Endothelial cell of umbilical vein (primary cell): ENCODE results near the gene COL16A1. TPM values are rescaled to one million over a fixed set of nuclear protein-coding genes. Genes with fewer than 3 reads are reported as not detected.
A peak's percentile ranks its signal among the peaks of the same experiment; 100 is the strongest.

ENCODE experiments used
- BruUV-seq: library from RNA; stranded (reverse); fragments of 400-500 nt; replicated peaks from 2 replicates; lab custom pipeline; 2021; lab: Mats Ljungman, UMichigan
- CTCF ChIA-PET: fragments of 300-600, 350-600 bp; sonication (Branson Sonifier 250); formaldehyde crosslinking; loops from one replicate; lab custom pipeline; 2021; ENCODE audit warnings: antibody characterized with exemption, inconsistent platforms; lab: Charles Lee
- POLR2A ChIA-PET: fragments of 300-600, 350-600 bp; sonication (Branson Sonifier 250); formaldehyde crosslinking; loops from one replicate; lab custom pipeline; 2021; ENCODE audit warnings: antibody characterized with exemption, inconsistent platforms; lab: Charles Lee
- DNase-seq: peaks from one replicate; pipeline ENCODE4 v3.0.0-alpha.2; 2011; ENCODE audit warnings: low read depth, low spot score
- FAIRE-seq: peaks from 2 replicates; lab custom pipeline; 2011; peaks lifted over from hg19 to GRCh38; lab: Jason Lieb, UNC
- H2AFZ ChIP-seq: 2 replicates; pipeline ENCODE4 v1.6.0; 2012; ENCODE audit warnings: low read depth, low read length, control low read depth, inconsistent platforms
- H3K27ac ChIP-seq: 2 replicates; pipeline ENCODE4 v1.5.1; 2011; ENCODE audit warnings: low read depth, mild to moderate bottlenecking, control low read depth, low read length, moderate library complexity; ENCODE audit not compliant: insufficient read depth
- H3K27me3 ChIP-seq, 2 experiments: 2 replicates each; pipeline versions ENCODE4 v1.6.0 to v1.6.1; 2011; ENCODE audit warnings: low read length in 2 of 2, mixed read lengths in 1 of 2; ENCODE audit not compliant: control insufficient read depth in 2 of 2, insufficient read depth in 2 of 2
- H3K36me3 ChIP-seq, 2 experiments: 2 replicates in 1 of 2; 3 replicates in 1 of 2; pipeline ENCODE4 v1.5.1; 2011; ENCODE audit warnings: low read length in 2 of 2, mild to moderate bottlenecking in 1 of 2, moderate library complexity in 1 of 2; ENCODE audit not compliant: control insufficient read depth in 2 of 2, insufficient read depth in 2 of 2; ENCODE audit errors: extremely low read depth in 1 of 2
- H3K4me1 ChIP-seq: 3 replicates; pipeline ENCODE4 v1.5.1; 2011; ENCODE audit warnings: mild to moderate bottlenecking, low read length; ENCODE audit not compliant: control insufficient read depth, insufficient read depth; ENCODE audit errors: extremely low read depth
- H3K4me2 ChIP-seq: 2 replicates; pipeline ENCODE4 v1.6.1; 2011; ENCODE audit warnings: low read length, control low read depth, mixed read lengths; ENCODE audit not compliant: insufficient read depth
- H3K4me3 ChIP-seq, 3 experiments: fragments of 200-600 bp in 1 of 3; sonication (generic), shearing (Covaris generic) in 1 of 3; replicated peaks in 1 of 3; 2 replicates each; pipeline ENCODE4 v1.5.1; 2011 to 2016; ENCODE audit warnings: control low read depth in 3 of 3, low read length in 3 of 3, mild to moderate bottlenecking in 2 of 3, inconsistent platforms in 1 of 3, low read depth in 1 of 3, moderate library complexity in 1 of 3; ENCODE audit not compliant: insufficient read depth in 1 of 3
- H3K79me2 ChIP-seq: 2 replicates; pipeline ENCODE4 v1.6.0; 2012; ENCODE audit warnings: low read length, inconsistent platforms; ENCODE audit not compliant: control insufficient read depth, insufficient read depth
- H3K9ac ChIP-seq: replicated peaks from 2 replicates; pipeline ENCODE3; 2011; ENCODE audit warnings: low read length, control low read depth; ENCODE audit not compliant: insufficient read depth; ENCODE audit errors: extremely low read depth
- H3K9me1 ChIP-seq: replicated peaks from 3 replicates; pipeline ENCODE4 v1.6.0; 2011; ENCODE audit warnings: mild to moderate bottlenecking, low read length; ENCODE audit not compliant: control insufficient read depth, insufficient read depth; ENCODE audit errors: extremely low read depth
- H3K9me3 ChIP-seq: replicated peaks from 2 replicates; pipeline ENCODE4 v1.5.1; 2012; ENCODE audit warnings: low read length, inconsistent platforms; ENCODE audit not compliant: control insufficient read depth, insufficient read depth
- H4K20me1 ChIP-seq: replicated peaks from 2 replicates; pipeline ENCODE3; 2011; ENCODE audit warnings: mild to moderate bottlenecking, low read length; ENCODE audit not compliant: control insufficient read depth, insufficient read depth; ENCODE audit errors: extremely low read depth
- CTCF ChIP-seq, 2 donors: IDR thresholded peaks; 1 replicate in 1 of 2; 2 replicates in 1 of 2; pipeline ENCODE4 v1.5.1; 2011; ENCODE audit warnings: low read length in 2 of 2, mild to moderate bottlenecking in 2 of 2, moderate library complexity in 2 of 2, control low read depth in 1 of 2, inconsistent platforms in 1 of 2, low read depth in 1 of 2; ENCODE audit not compliant: insufficient read depth in 1 of 2; ENCODE audit errors: extremely low read depth in 1 of 2
- EZH2 ChIP-seq: IDR thresholded peaks from 2 replicates; pipeline ENCODE4 v1.6.1; 2012; ENCODE audit warnings: borderline replicate concordance, low read depth, mild to moderate bottlenecking, moderate library complexity, low read length, inconsistent platforms; ENCODE audit not compliant: severe bottlenecking
- FOS ChIP-seq: IDR thresholded peaks from 2 replicates; pipeline ENCODE4 v1.6.1; 2011; ENCODE audit warnings: mild to moderate bottlenecking, low read length, moderate library complexity, borderline replicate concordance; ENCODE audit not compliant: insufficient read depth
- GATA2 ChIP-seq: IDR thresholded peaks from 2 replicates; pipeline ENCODE4 v1.7.0; 2011; ENCODE audit warnings: low read depth, mild to moderate bottlenecking, moderate library complexity, mixed read lengths, low read length; ENCODE audit not compliant: insufficient read length, insufficient read depth
- JUN ChIP-seq: IDR thresholded peaks from 2 replicates; pipeline ENCODE4 v1.6.1; 2011; ENCODE audit warnings: borderline replicate concordance, low read depth; ENCODE audit not compliant: insufficient read length, insufficient read depth
- MAX ChIP-seq: IDR thresholded peaks from 2 replicates; pipeline ENCODE4 v1.6.1; 2011; ENCODE audit not compliant: insufficient read depth, insufficient read length
- MYC ChIP-seq: IDR thresholded peaks from one replicate; pipeline ENCODE4 v1.6.1; 2011; ENCODE audit warnings: mild to moderate bottlenecking, low read depth, low read length
- POLR2A ChIP-seq: IDR thresholded peaks from 2 replicates; pipeline ENCODE4 v1.6.1; 2012; ENCODE audit warnings: low read depth, mild to moderate bottlenecking, control low read depth, low read length
- POLR2AphosphoS5 ChIP-seq: IDR thresholded peaks from 2 replicates; pipeline ENCODE4 v1.6.1; 2012; ENCODE audit warnings: low read depth, mild to moderate bottlenecking, control low read depth, low read length, moderate library complexity; ENCODE audit not compliant: insufficient read depth
- dilution Hi-C: fragments of 300-500 bp; cut with MboI; formaldehyde crosslinking; loops from one replicate; pipeline ENCODE4 v1.15.0; 2019; ENCODE audit warnings: low sequenced_read_pairs; ENCODE audit not compliant: extremely low pct_ligation_motif_present
- intact Hi-C: fragments of 100-400 bp; cut with micrococcal nuclease; formaldehyde crosslinking; loops from one replicate; pipeline ENCODE4 v1.10.0; 2022
- polyA plus RNA-seq, 4 experiments: library from polyadenylated mRNA; depleted of rRNA in 3 of 4; stranded (reverse) in 3 of 4; unstranded in 1 of 4; fragments of >200 nt; gene quantifications; 2 replicates each; pipeline versions ENCODE4 v1.2.1 to v1.2.3, GENCODE V29; 2011 to 2012; ENCODE audit warnings: missing spikeins in 1 of 4
- total RNA-seq: library from RNA; stranded (reverse); gene quantifications from 2 replicates; pipeline ENCODE4 v1.2.3, GENCODE V29; 2021

COL16A1 gene
- total and polyA plus RNA-seq, 2 donors (not counting 3 experiments of a cell fraction or from before 2014, with no cell fraction given) = 0.68 to 1.2 TPM

DNA sequence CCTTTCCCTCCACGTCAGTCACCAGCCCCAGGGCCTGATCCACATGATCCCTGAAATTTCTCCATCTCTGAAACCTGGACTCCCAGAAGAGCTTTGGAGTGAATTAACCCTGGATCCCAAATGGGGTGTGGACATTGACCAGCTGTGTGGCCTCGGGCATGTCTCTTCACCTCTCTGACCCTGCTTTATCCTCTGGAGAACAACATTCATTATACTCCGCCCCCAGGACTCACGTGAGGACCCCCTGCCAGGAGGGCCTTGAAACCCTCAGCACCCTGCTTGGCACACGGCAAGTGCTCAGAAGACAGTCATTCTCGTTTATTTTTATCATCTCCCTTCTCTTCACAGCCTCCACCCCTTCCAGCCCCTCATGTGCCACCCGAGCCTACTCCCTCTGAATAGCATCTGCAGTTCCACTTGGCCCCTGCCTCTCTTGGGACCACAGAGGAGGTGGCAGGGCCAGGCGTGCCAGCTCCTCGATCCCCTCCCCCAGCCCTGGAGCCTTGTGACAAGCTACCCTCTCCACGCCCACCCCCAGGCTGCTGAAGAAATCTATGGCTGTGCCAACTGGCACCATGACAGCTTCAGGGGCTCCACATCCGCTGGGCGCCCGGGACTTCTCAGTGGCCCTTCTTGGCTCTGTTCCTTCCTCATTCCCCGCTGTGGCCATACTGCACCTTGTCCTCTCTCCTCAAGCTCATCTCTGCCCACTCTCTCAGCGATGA lies 42.3 kb upstream of the COL16A1 start:
- Histone ChIP-seq H3K79me2 (no peaks in the 10 kb centered on the region), H3K36me3 (no peaks in the 10 kb centered on the region), H3K4me2 (no peak overlapping the region), H3K9ac (no peak overlapping the region), H3K4me3 (no peak overlapping the region), H4K20me1 (no peaks in the 10 kb centered on the region), H3K27me3 (peaks cover 0 to 4% of the 10 kb centered on the region in 2 experiments), H3K9me1 (no peaks in the 10 kb centered on the region), H2AFZ (no peak overlapping the region), H3K4me1 (no peaks in the 10 kb centered on the region), H3K27ac (no peak overlapping the region), H3K9me3 (no peaks in the 10 kb centered on the region)
- POLR2A ChIA-PET = interaction anchor here (1.1 kb wide), 1 partner anchor 82 kb away, joined by 4 read pairs; no protein-coding TSS in a partner anchor
- CTCF ChIA-PET = interaction anchor here (0.7 to 3.2 kb wide), 36 partner anchors 9 to 325 kb away, joined by 3 to 177 read pairs (median 7); partner anchors contain the start of genes COL16A1, PEF1 and SPOCD1
- no peak for DNase-seq
- intact Hi-C loops = loop anchor here (1.0 to 2.0 kb wide), 4 partner anchors 21 to 82 kb away; no protein-coding TSS in a partner anchor
- no peak for TF ChIP-seq JUN
- no peak for TF ChIP-seq EZH2
- no peak for TF ChIP-seq POLR2AphosphoS5
- TF ChIP-seq FOS = no peak
- no peak for TF ChIP-seq MYC
- TF ChIP-seq GATA2 = no peak
- no peak for TF ChIP-seq CTCF (IDR thresholded peaks at IDR 0.05; ENCODE audit: extremely low read depth in 1 of 2, insufficient read depth in 1 of 2, low read depth in 1 of 2, low read length in 2 of 2)
- TF ChIP-seq MAX = no peak
- no peak for TF ChIP-seq POLR2A
- peak; percentile 35 for FAIRE-seq
- no TSS peak for BruUV-seq
- dilution Hi-C loops = no loop called here
